A549 (cell line): Measurements from ENCODE around the gene BRSK2. TPM values are rescaled to one million over a fixed set of nuclear protein-coding genes. Genes with fewer than 3 reads are reported as not detected.

Experiments used
- ATAC-seq, 2 experiments: fragments of 200-7000 bp in 1 of 2; fragments of >200 bp in 1 of 2; cut with Nextera tagmentation in 1 of 2; cut with Tn5 transposase in 1 of 2; 3 replicates each; pipeline versions ENCODE4 v1.8.0 to v1.9.1; 2018 to 2020; ENCODE audit warnings: mild to moderate bottlenecking in 1 of 2, moderate library complexity in 1 of 2
- CTCF ChIA-PET: fragments of 300-600 bp; sonication (Branson Sonifier 250); formaldehyde crosslinking; extraction: SDS; loops from one replicate; lab custom pipeline; 2021; ENCODE audit warnings: antibody characterized with exemption, inconsistent platforms; lab: Yijun Ruan, JAX
- POLR2A ChIA-PET: fragments of 350-600 bp; formaldehyde crosslinking; extraction: SDS; loops from one replicate; lab custom pipeline; 2021; ENCODE audit warnings: antibody characterized with exemption, inconsistent platforms; lab: Yijun Ruan, JAX
- DNase-seq, 2 experiments: peaks; one replicate each; pipeline versions ENCODE4 v3.0.0 to v3.0.0-alpha.2; 2011 to 2016; ENCODE audit warnings: low read depth in 1 of 2, low spot score in 1 of 2
- FAIRE-seq: peaks from 2 replicates; lab custom pipeline; 2011; peaks lifted over from hg19 to GRCh38; lab: Jason Lieb, UNC
- H3K27ac ChIP-seq, 2 experiments: fragments of >200 bp; sonication (Bioruptor Twin); formaldehyde crosslinking; 3 replicates each; pipeline ENCODE4 v1.5.1; 2016 to 2017
- H3K4me1 ChIP-seq: fragments of >200 bp; sonication (Bioruptor Twin); formaldehyde crosslinking; 3 replicates; pipeline ENCODE4 v1.6.1; 2016
- H3K4me2 ChIP-seq: fragments of >200 bp; sonication (Bioruptor Twin); formaldehyde crosslinking; 3 replicates; pipeline ENCODE4 v1.6.1; 2016
- H3K4me3 ChIP-seq: fragments of >200 bp; sonication (Bioruptor Twin); formaldehyde crosslinking; 3 replicates; pipeline ENCODE4 v1.5.1; 2016
- H3K9me3 ChIP-seq: fragments of >200 bp; sonication (Bioruptor Twin); formaldehyde crosslinking; 3 replicates; pipeline ENCODE4 v1.6.1; 2016
- BHLHE40 ChIP-seq: IDR thresholded peaks from 2 replicates; pipeline ENCODE4 v1.6.1; 2012; ENCODE audit warnings: low read depth, low read length, inconsistent platforms
- CEBPB ChIP-seq, 2 experiments: fragments of >200 bp in 1 of 2; sonication (Bioruptor Twin) in 1 of 2; formaldehyde crosslinking in 1 of 2; IDR thresholded peaks; 2 replicates each; pipeline ENCODE4 v1.6.1; 2012 to 2016
- CHD2 ChIP-seq: fragments of 150-350 bp; IDR thresholded peaks from 2 replicates; pipeline ENCODE4 v1.6.1; 2014; ENCODE audit warnings: low read length; ENCODE audit not compliant: partially characterized antibody
- EHMT2 ChIP-seq: fragments of 200-600 bp; sonication (generic); IDR thresholded peaks from 2 replicates; pipeline ENCODE4 v1.6.1; 2016; ENCODE audit warnings: antibody characterized with exemption, low read depth, mild to moderate bottlenecking, moderate library complexity
- EP300 ChIP-seq, 2 experiments: fragments of >200 bp; sonication (Bioruptor Twin); formaldehyde crosslinking; IDR thresholded peaks; 2 replicates in 1 of 2; 3 replicates in 1 of 2; pipeline ENCODE4 v1.6.1; 2016 to 2017
- FOSB ChIP-seq: fragments of 250-450 bp; sonication (Bioruptor Pico); IDR thresholded peaks from 2 replicates; pipeline ENCODE4 v1.5.0; 2020; ENCODE audit warnings: mild to moderate bottlenecking, moderate library complexity
- FOXS1 ChIP-seq: fragments of 250-450 bp; sonication (Bioruptor Pico); IDR thresholded peaks from 2 replicates; pipeline ENCODE4 v1.5.0; 2020; ENCODE audit warnings: mild to moderate bottlenecking, moderate library complexity
- GATA3 ChIP-seq: IDR thresholded peaks from 2 replicates; pipeline ENCODE4 v1.6.1; 2012; ENCODE audit warnings: borderline replicate concordance
- HEYL ChIP-seq: fragments of 250-450 bp; sonication (Bioruptor Pico); IDR thresholded peaks from 2 replicates; pipeline ENCODE4 v1.8.0; 2021; ENCODE audit warnings: mild to moderate bottlenecking, moderate library complexity
- HOXB13 ChIP-seq: fragments of 250-450 bp; sonication (Bioruptor Pico); IDR thresholded peaks from 2 replicates; pipeline ENCODE4 v1.5.0; 2020; ENCODE audit warnings: low read depth, mild to moderate bottlenecking, moderate library complexity
- MAFK ChIP-seq: fragments of 450-650 bp; IDR thresholded peaks from 2 replicates; pipeline ENCODE4 v1.6.1; 2014; ENCODE audit not compliant: partially characterized antibody
- POLR2AphosphoS2 ChIP-seq: conservative IDR thresholded peaks from 2 replicates; pipeline ENCODE4 v1.6.1; 2012; ENCODE audit warnings: low read length, improper control_type of control experiment, inconsistent platforms
- RFX5 ChIP-seq: fragments of 450-650 bp; IDR thresholded peaks from 2 replicates; pipeline ENCODE4 v1.7.1; 2014; ENCODE audit warnings: antibody characterized with exemption, mild to moderate bottlenecking, moderate library complexity
- SREBF2 ChIP-seq: fragments of 450-650 bp; IDR thresholded peaks from 2 replicates; pipeline ENCODE4 v1.6.1; 2014; ENCODE audit warnings: mild to moderate bottlenecking, moderate library complexity
- TFCP2L1 ChIP-seq: fragments of 250-450 bp; sonication (Bioruptor Pico); IDR thresholded peaks from 2 replicates; pipeline ENCODE4 v1.5.0; 2021; ENCODE audit warnings: mild to moderate bottlenecking
- ZC3H11A ChIP-seq: fragments of 450-650 bp; IDR thresholded peaks from 2 replicates; pipeline ENCODE4 v1.6.1; 2014; ENCODE audit warnings: antibody characterized with exemption, mild to moderate bottlenecking
- WGBS: methylation state at CpG from one replicate; pipeline ENCODE4 v1.1.6; 2017; ENCODE audit errors: missing lambda C conversion rate; 5-methylcytosine and 5-hydroxymethylcytosine counted together
- polyA plus RNA-seq, 4 experiments: library from polyadenylated mRNA; depleted of rRNA in 3 of 4; stranded (reverse); fragments of >200 nt; fragmentation: RNase III in 1 of 4; extraction: RNeasy Plus Mini Kit Qiagen cat#74134 plus additional on column Dnase treatment in 1 of 4; gene quantifications; 2 replicates in 3 of 4; 3 replicates in 1 of 4; pipeline ENCODE4 v1.2.3, GENCODE V29; 2011 to 2017
- TF ChIP-seq, protein P1 (sequence below): fragments of 250-450 bp; sonication (Bioruptor Pico); IDR thresholded peaks from 2 replicates; pipeline ENCODE4 v1.5.0; 2020; ENCODE audit warnings: low read depth, mild to moderate bottlenecking, moderate library complexity
- TF ChIP-seq, protein P2 (sequence below): fragments of 450-650 bp; IDR thresholded peaks from 2 replicates; pipeline ENCODE4 v1.6.1; 2014; ENCODE audit warnings: antibody characterized with exemption
- TF ChIP-seq, protein P3 (sequence below): IDR thresholded peaks from 2 replicates; pipeline ENCODE4 v1.6.1; 2012
- TF ChIP-seq, protein P4 (sequence below): fragments of 150-350 bp; IDR thresholded peaks from 2 replicates; pipeline ENCODE4 v1.6.1; 2014; ENCODE audit warnings: low read depth, mild to moderate bottlenecking, low read length

BRSK2 gene
- polyA plus RNA-seq, 2 of the 4 experiments (the other 2 are of a cell fraction): 3.8 to 10.1 TPM

DNA sequence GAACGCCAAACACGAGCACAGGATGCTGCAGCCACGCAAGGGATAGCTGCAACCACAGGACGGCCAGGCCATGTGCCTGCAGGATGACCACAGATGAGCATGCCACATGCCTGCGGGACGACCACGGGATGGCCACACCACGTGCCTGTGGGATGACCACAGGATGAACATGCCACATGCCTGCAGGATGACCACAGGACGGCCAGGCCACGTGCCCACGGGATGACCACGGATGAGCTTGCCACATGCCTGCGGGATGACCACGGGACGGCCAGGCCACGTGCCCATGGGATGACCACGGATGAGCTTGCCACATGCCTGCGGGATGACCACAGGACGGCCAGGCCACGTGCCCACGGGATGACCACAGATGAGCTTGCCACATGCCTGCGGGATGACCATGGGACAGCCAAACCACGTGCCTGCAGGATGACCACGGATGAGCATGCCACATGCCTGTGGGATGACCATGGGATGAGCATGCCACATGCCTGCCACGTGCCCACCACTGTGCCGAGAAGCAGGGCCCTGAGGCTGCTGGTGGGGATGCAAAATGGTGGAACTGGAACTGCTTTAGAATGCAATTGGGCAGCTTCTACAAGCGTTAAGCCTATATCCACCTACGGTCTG lies 109.6 kb downstream of the BRSK2 start:
- TF ChIP-seq RFX5 (no peak), FOXS1 (CRISPR knock-in tag) (no peak), TFCP2L1 (no peak)
- TF ChIP-seq, protein P1, sequence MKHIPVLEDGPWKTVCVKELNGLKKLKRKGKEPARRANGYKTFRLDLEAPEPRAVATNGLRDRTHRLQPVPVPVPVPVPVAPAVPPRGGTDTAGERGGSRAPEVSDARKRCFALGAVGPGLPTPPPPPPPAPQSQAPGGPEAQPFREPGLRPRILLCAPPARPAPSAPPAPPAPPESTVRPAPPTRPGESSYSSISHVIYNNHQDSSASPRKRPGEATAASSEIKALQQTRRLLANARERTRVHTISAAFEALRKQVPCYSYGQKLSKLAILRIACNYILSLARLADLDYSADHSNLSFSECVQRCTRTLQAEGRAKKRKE (CRISPR knock-in tag): no peak
- Histone ChIP-seq H3K27ac (no peak overlapping the region), H3K4me2 (no peak overlapping the region), H3K9me3 (no peaks in the 10 kb centered on the region), H3K4me3 (no peak overlapping the region), H3K4me1 (no peaks in the 10 kb centered on the region)
- DNase-seq (peak in 1 of 2 experiments; percentile 17), ATAC-seq (no peak), FAIRE-seq (no peak)
- ChIA-PET CTCF (interaction anchor here (0.8 to 1.2 kb wide), 2 partner anchors 17 to 47 kb away, joined by 3 to 4 read pairs; no protein-coding TSS in a partner anchor), POLR2A (no interaction called here)
- 86% methylated on average over 16 of the region's 28 CpGs for WGBS

DNA sequence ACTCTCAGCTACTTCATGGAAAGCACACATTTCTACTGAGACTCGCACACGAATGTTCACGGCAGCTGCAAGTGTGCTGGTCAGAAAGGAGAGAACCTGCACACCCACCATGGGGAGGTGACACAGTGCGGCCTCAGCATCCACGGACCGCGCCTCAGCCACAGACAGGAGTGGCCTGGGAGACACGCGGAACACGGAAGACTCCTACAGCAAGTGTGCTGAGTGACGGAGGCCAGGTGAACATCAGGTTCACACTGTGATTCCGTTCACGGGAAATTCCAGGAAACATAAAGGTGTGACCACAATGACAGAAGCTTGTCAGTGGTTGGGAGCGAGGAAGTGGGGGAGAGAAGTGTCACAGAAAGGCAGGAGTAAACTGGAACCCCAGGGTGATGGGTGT lies 110.2 kb downstream of the BRSK2 start:
- FAIRE-seq (no peak), ATAC-seq (no peak), DNase-seq (no peak)
- Histone ChIP-seq H3K4me2 (no peak overlapping the region), H3K4me3 (no peak overlapping the region), H3K27ac (no peak overlapping the region), H3K4me1 (no peaks in the 10 kb centered on the region), H3K9me3 (no peaks in the 10 kb centered on the region)
- ChIA-PET POLR2A (no interaction called here), CTCF (interaction anchor here (0.8 to 1.2 kb wide), 2 partner anchors 16 to 47 kb away, joined by 3 to 4 read pairs; no protein-coding TSS in a partner anchor)
- TF ChIP-seq, protein P2, sequence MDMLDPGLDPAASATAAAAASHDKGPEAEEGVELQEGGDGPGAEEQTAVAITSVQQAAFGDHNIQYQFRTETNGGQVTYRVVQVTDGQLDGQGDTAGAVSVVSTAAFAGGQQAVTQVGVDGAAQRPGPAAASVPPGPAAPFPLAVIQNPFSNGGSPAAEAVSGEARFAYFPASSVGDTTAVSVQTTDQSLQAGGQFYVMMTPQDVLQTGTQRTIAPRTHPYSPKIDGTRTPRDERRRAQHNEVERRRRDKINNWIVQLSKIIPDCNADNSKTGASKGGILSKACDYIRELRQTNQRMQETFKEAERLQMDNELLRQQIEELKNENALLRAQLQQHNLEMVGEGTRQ: no peak
- TF ChIP-seq ZC3H11A (no peak), HEYL (CRISPR knock-in tag) (no peak)
- WGBS: 95% methylated on average over 14 of the region's 14 CpGs

DNA sequence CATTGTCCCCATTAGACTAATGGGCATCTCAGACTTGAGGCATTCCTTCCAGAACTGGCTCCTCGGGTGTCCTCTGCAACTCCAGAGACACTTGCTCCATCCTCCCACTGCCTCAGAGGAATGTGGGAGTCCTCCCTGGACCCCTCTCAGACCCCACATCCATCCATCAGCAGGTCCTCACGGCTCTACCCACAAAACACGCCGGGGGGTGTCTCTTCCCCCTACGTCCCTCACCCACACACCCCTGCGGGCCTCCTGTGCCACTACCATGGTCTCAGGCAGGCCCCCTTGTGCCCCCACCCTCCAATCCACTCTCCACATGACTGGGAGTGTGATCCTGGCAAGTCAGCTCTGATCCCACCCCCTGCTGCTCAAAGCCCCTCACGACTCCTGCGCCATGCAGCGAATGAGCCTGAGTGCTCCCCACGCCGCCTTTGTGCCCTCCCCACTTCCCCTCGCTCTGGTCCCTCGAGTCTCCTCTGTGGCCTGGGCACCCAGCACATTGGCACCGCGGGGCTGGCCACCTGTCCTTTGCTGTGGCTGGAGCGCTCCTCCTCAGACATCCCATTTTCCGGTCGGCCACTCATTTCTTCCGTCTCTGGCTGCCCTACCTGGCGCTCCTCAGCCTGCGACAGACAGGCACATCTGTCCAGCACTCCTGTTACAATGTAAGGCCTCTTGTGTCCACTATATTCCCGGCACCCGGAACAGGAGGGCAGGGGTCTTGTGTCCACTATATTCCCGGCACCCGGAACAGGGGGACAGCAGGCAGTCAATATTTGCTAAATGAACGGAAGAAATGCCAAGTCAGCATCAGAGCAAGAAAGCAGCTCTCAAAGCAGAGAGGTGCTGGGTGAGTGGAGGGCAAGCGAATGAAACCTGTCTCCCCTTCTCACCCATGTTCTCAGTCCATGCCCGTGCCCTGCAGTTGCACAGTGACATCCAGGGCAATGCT lies 111.0 kb downstream of the BRSK2 start:
- CTCF ChIA-PET: no interaction called here
- no peak overlapping the region for H3K27ac ChIP-seq
- WGBS: 95% methylated on average over 28 of the region's 28 CpGs
- H3K9me3 ChIP-seq: no peaks in the 10 kb centered on the region
- no peaks in the 10 kb centered on the region for H3K4me1 ChIP-seq
- no peak for FAIRE-seq
- DNase-seq: no peak
- no peak for TF ChIP-seq BHLHE40
- no peak for TF ChIP-seq EP300 (IDR thresholded peaks at IDR 0.05)
- TF ChIP-seq SREBF2: no peak
- TF ChIP-seq CEBPB (IDR thresholded peaks at IDR 0.05): no peak
- no peak for TF ChIP-seq TFCP2L1
- peak; percentile 88 for TF ChIP-seq MAFK
- POLR2A ChIA-PET: no interaction called here
- no peak overlapping the region for H3K4me3 ChIP-seq
- no peak overlapping the region for H3K4me2 ChIP-seq
- no peak for ATAC-seq

DNA sequence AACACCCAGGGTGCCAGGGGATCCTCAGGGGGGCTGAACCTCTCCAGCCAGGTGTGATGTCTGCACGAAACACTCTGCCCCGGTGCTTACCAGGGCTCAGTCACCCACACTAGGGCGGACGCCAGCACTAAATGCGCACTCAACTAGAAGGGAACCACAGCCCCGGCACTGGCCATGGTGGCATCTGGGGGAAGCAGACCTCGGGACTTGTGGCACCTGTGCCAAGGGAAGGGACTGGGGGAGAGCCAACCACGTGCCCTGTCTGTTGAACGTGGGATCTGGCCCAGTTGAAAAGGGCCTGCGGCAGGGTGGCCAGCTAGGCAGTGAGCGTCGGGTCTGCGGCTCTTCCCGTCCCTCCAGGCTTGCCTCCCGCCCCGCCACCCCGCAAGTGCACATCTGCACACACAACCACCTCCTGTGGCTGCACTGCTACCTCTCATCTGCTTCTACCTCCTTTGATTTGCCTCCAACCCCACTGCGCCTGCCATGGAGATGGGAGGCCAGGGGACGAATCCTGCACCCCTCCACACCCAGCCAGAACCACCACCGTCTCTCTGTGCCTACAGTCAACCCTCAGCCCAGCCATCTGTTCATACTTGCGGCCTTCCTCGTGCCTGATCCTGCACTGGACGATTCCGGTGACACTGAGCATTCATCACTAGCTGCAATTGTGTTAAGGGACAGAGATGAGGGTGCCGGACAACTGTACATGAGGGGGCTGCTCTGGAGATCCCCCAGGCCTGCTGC lies 111.9 kb downstream of the BRSK2 start:
- ATAC-seq: no peak
- WGBS: 93% methylated on average over 23 of the region's 25 CpGs
- POLR2A ChIA-PET: interaction anchor here (0.6 kb wide), 1 partner anchor 1328 kb away, joined by 11 read pairs; no protein-coding TSS in a partner anchor

More for the DNA sequence above, 111.9 kb downstream of the BRSK2 start:
- H3K4me1 ChIP-seq: no peaks in the 10 kb centered on the region
- no peak overlapping the region for H3K27ac ChIP-seq
- DNase-seq: no peak
- TF ChIP-seq CHD2: no peak
- no peak for TF ChIP-seq EHMT2
- TF ChIP-seq POLR2AphosphoS2: no peak
- TF ChIP-seq, protein P3, sequence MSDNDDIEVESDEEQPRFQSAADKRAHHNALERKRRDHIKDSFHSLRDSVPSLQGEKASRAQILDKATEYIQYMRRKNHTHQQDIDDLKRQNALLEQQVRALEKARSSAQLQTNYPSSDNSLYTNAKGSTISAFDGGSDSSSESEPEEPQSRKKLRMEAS: no peak
- TF ChIP-seq, protein P2: no peak
- TF ChIP-seq HOXB13: no peak
- TF ChIP-seq, protein P4, sequence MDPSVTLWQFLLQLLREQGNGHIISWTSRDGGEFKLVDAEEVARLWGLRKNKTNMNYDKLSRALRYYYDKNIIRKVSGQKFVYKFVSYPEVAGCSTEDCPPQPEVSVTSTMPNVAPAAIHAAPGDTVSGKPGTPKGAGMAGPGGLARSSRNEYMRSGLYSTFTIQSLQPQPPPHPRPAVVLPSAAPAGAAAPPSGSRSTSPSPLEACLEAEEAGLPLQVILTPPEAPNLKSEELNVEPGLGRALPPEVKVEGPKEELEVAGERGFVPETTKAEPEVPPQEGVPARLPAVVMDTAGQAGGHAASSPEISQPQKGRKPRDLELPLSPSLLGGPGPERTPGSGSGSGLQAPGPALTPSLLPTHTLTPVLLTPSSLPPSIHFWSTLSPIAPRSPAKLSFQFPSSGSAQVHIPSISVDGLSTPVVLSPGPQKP: no peak
- TF ChIP-seq FOSB (CRISPR knock-in tag): no peak
- no peak for TF ChIP-seq GATA3
- no peak overlapping the region for H3K4me2 ChIP-seq
- FAIRE-seq: no peak
- H3K9me3 ChIP-seq: no peaks in the 10 kb centered on the region
- CTCF ChIA-PET: interaction anchor here (0.8 to 4.3 kb wide), 2 partner anchors 13 to 15 kb away, joined by 3 to 21 read pairs; no protein-coding TSS in a partner anchor
- no peak overlapping the region for H3K4me3 ChIP-seq
